Astrocyte (in vitro differentiated cells and primary cell): ENCODE data around the gene MRGPRF. TPM values are rescaled to one million over a fixed set of nuclear protein-coding genes. Genes with fewer than 3 reads are reported as not detected.

Experiments
- DNase-seq: peaks from one replicate; pipeline ENCODE4 v3.0.0-alpha.2; 2010; ENCODE audit warnings: low read depth
- FAIRE-seq: peaks from 2 replicates; lab custom pipeline; 2011; peaks lifted over from hg19 to GRCh38; lab: Jason Lieb, UNC
- H2AFZ ChIP-seq: 2 replicates; pipeline ENCODE4 v1.6.0; 2012; ENCODE audit warnings: low read depth, low read length, inconsistent platforms
- H3K27ac ChIP-seq: 2 replicates; pipeline ENCODE4 v1.5.1; 2011; ENCODE audit warnings: low read depth, low read length, inconsistent platforms
- H3K27me3 ChIP-seq: 2 replicates; pipeline ENCODE4 v1.6.0; 2011; ENCODE audit warnings: low read length, inconsistent platforms; ENCODE audit not compliant: insufficient read depth
- H3K36me3 ChIP-seq: 2 replicates; pipeline ENCODE4 v1.5.1; 2011; ENCODE audit warnings: low read length, inconsistent platforms; ENCODE audit not compliant: insufficient read depth
- H3K4me1 ChIP-seq: 2 replicates; pipeline ENCODE4 v1.5.1; 2011; ENCODE audit warnings: low read length, inconsistent platforms; ENCODE audit not compliant: insufficient read depth
- H3K4me2 ChIP-seq: 2 replicates; pipeline ENCODE4 v1.6.0; 2012; ENCODE audit warnings: low read length, inconsistent platforms
- H3K4me3 ChIP-seq: 2 replicates; pipeline ENCODE4 v1.5.1; 2011; ENCODE audit warnings: low read depth, mild to moderate bottlenecking, low read length, inconsistent platforms; ENCODE audit not compliant: insufficient read depth
- H3K79me2 ChIP-seq: 2 replicates; pipeline ENCODE4 v1.6.0; 2012; ENCODE audit warnings: mild to moderate bottlenecking, low read length, inconsistent platforms; ENCODE audit not compliant: insufficient read depth
- H3K9ac ChIP-seq: 2 replicates; pipeline ENCODE4 v1.6.0; 2012; ENCODE audit warnings: mild to moderate bottlenecking, low read length, inconsistent platforms
- H3K9me3 ChIP-seq: 2 replicates; pipeline ENCODE4 v1.5.1; 2012; ENCODE audit warnings: low read depth, mild to moderate bottlenecking, low read length, inconsistent platforms; ENCODE audit not compliant: insufficient read depth
- H4K20me1 ChIP-seq: 2 replicates; pipeline ENCODE4 v1.6.0; 2012; ENCODE audit warnings: low read length, inconsistent platforms; ENCODE audit not compliant: insufficient read depth
- H3K27ac Mint-ChIP-seq: one replicate; pipeline ENCODE4 v1.8.0; 2021; ENCODE audit warnings: mild to moderate bottlenecking, mixed read lengths; ENCODE audit not compliant: unreplicated experiment
- H3K27me3 Mint-ChIP-seq: one replicate; pipeline ENCODE4 v1.8.0; 2021; ENCODE audit warnings: low read depth, mixed read lengths; ENCODE audit not compliant: unreplicated experiment
- H3K36me3 Mint-ChIP-seq: one replicate; pipeline ENCODE4 v1.8.0; 2021; ENCODE audit warnings: low read depth, mixed read lengths; ENCODE audit not compliant: unreplicated experiment
- H3K4me1 Mint-ChIP-seq: one replicate; pipeline ENCODE4 v1.8.0; 2021; ENCODE audit warnings: low read depth, mixed read lengths; ENCODE audit not compliant: unreplicated experiment
- H3K4me3 Mint-ChIP-seq: one replicate; pipeline ENCODE4 v1.8.0; 2021; ENCODE audit warnings: mild to moderate bottlenecking, moderate library complexity, mixed read lengths; ENCODE audit not compliant: unreplicated experiment
- H3K9me3 Mint-ChIP-seq: one replicate; pipeline ENCODE4 v1.8.0; 2021; ENCODE audit warnings: mild to moderate bottlenecking, mixed read lengths; ENCODE audit not compliant: unreplicated experiment
- CTCF ChIP-seq: IDR thresholded peaks from 2 replicates; pipeline ENCODE4 v1.5.1; 2011; ENCODE audit warnings: low read depth, mild to moderate bottlenecking, inconsistent platforms, low read length, moderate library complexity; ENCODE audit not compliant: insufficient read depth
- EZH2 ChIP-seq: IDR thresholded peaks from 2 replicates; pipeline ENCODE4 v1.6.1; 2012; ENCODE audit warnings: mild to moderate bottlenecking, low read length, inconsistent platforms; ENCODE audit not compliant: insufficient read depth
- total RNA-seq: library from RNA; stranded (reverse); gene quantifications from 2 replicates; pipeline ENCODE4 v1.2.1, GENCODE V29; 2021

The MRGPRF gene
- total RNA-seq, 1 donor from 2014 or later, result 4.1 TPM

- Mint-ChIP-seq H3K27me3 (peaks cover 26% of the 10 kb centered on the region), H3K27ac (no peak overlapping the region), H3K4me1 (no peaks in the 10 kb centered on the region), H3K9me3 (peaks cover 9% of the 10 kb centered on the region), H3K4me3 (no peak overlapping the region), H3K36me3 (peaks cover 1% of the 10 kb centered on the region)
- Histone ChIP-seq H3K4me3 (no peak overlapping the region), H3K79me2 (no peaks in the 10 kb centered on the region), H3K9ac (no peak overlapping the region), H2AFZ (no peak overlapping the region), H3K4me2 (no peak overlapping the region), H3K4me1 (peaks cover 13% of the 10 kb centered on the region), H3K36me3 (no peaks in the 10 kb centered on the region), H3K9me3 (no peaks in the 10 kb centered on the region), H3K27me3 (no peaks in the 10 kb centered on the region), H4K20me1 (no peaks in the 10 kb centered on the region), H3K27ac (no peak overlapping the region)
- TF ChIP-seq EZH2 (no peak), CTCF (no peak)
- DNase-seq (no peak), FAIRE-seq (no peak)
Measured at GRCh38 chr11:69017951-69018350, 4.9 kb upstream of the MRGPRF start.

- H2AFZ ChIP-seq, result no peak overlapping the region
- no peak overlapping the region for H3K27ac ChIP-seq
- no peak for DNase-seq
- no peaks in the 10 kb centered on the region for H3K9me3 ChIP-seq
- H3K4me2 ChIP-seq, result no peak overlapping the region
- H3K79me2 ChIP-seq, result no peaks in the 10 kb centered on the region
- H3K4me3 Mint-ChIP-seq, result no peak overlapping the region
- FAIRE-seq, result no peak
- H4K20me1 ChIP-seq, result no peaks in the 10 kb centered on the region
- peaks cover 2% of the 10 kb centered on the region for H3K4me1 Mint-ChIP-seq
- peaks cover 33% of the 10 kb centered on the region for H3K4me1 ChIP-seq
- H3K9me3 Mint-ChIP-seq, result peaks cover 7% of the 10 kb centered on the region
- H3K36me3 Mint-ChIP-seq, result peaks cover 1% of the 10 kb centered on the region
- H3K27me3 Mint-ChIP-seq, result peaks cover 24% of the 10 kb centered on the region
- H3K4me3 ChIP-seq, result no peak overlapping the region
- TF ChIP-seq CTCF, result no peak
- TF ChIP-seq EZH2, result no peak
- H3K27ac Mint-ChIP-seq, result no peak overlapping the region
- H3K9ac ChIP-seq, result no peak overlapping the region
- H3K36me3 ChIP-seq, result no peaks in the 10 kb centered on the region
- no peaks in the 10 kb centered on the region for H3K27me3 ChIP-seq
Measured at GRCh38 chr11:69014898-69015549, 2.0 kb upstream of the MRGPRF start.

GRCh38 chr11:69014084-69014851 lies 1.2 kb upstream of the MRGPRF start:
- Histone ChIP-seq H3K9me3 (no peaks in the 10 kb centered on the region), H3K4me3 (no peak overlapping the region), H2AFZ (peak overlapping the region; percentile 27), H3K27ac (no peak overlapping the region), H3K27me3 (no peaks in the 10 kb centered on the region), H3K4me2 (peak overlapping the region; percentile 80), H3K9ac (no peak overlapping the region), H4K20me1 (no peaks in the 10 kb centered on the region), H3K4me1 (peaks cover 41% of the 10 kb centered on the region), H3K36me3 (no peaks in the 10 kb centered on the region), H3K79me2 (no peaks in the 10 kb centered on the region)
- DNase-seq (no peak), FAIRE-seq (no peak)
- Mint-ChIP-seq H3K27me3 (peaks cover 23% of the 10 kb centered on the region), H3K4me3 (no peak overlapping the region), H3K27ac (no peak overlapping the region), H3K9me3 (peaks cover 7% of the 10 kb centered on the region), H3K36me3 (peaks cover 1% of the 10 kb centered on the region), H3K4me1 (peaks cover 3% of the 10 kb centered on the region)
- TF ChIP-seq CTCF (no peak), EZH2 (no peak)
